Stimulated activated CD8-positive, alpha-beta memory T cell treated with anti-CD3 and anti-CD28 coated beads, Interleukin-12 subunit alpha, Interleukin-12 subunit beta, amount 100 ng/mL, for 1 hour (primary cell): ENCODE measurements around the gene ERCC6.

ENCODE experiments used
- DNase-seq: peaks from one replicate; pipeline ENCODE4 v3.0.0-alpha.2; 2020; ENCODE audit warnings: low read depth

Gene ERCC6

DNA sequence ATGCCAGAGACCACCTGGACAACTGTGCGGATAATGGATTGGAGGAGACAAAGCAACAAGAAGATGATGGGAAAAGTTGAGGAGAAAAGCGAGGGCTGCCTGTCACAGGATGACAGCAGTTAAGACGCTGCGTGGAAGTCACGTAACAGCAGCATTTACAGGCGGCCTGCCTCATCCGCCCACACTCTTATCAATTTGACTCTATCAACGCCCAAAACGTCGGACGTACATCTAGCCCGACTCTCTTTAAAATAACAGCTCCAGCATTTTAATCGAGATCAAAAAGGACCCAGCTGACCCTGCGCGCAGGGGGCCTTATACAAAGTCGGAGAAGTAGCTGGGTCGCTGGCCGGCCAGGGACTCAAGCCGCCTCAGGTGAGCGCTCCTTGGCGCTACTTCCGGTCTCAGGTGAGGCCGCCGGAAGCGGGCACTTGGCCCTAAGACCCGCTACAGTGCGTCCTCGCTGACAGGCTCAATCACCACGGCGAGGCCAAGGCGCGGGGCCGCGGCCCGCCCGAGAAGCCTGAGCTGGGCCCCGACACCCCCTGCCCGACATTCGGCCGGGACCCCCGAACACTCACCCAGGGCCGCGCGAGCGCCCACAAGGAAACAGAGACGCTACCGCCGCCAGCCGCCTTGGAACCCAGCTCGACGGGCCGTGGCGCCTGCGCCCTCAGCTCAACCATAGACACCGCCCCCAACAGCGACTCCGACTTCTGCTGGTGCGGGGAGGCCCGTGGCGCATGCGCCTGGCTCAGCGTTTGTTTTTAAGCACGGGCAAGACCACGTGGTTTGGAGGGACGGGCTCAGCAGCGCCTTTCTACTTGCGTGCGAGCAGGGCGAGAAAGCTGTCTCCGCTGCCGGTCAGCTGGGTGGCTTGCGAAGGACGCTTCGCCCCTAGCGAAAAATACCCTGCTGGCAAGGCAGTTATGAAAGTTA, at the start of gene ERCC6:
TSS of gene ERCC6 (minus strand) at position 741 of the 939 bp plus-strand sequence.
- peak; percentile 95 for DNase-seq

- DNase-seq: no peak
These were observed 49.1 kb upstream of the ERCC6 start for GRCh38 chr10:49587981-49588380.

- no peak for DNase-seq
These were observed 46.5 kb upstream of the ERCC6 start for GRCh38 chr10:49585387-49585786.

DNA sequence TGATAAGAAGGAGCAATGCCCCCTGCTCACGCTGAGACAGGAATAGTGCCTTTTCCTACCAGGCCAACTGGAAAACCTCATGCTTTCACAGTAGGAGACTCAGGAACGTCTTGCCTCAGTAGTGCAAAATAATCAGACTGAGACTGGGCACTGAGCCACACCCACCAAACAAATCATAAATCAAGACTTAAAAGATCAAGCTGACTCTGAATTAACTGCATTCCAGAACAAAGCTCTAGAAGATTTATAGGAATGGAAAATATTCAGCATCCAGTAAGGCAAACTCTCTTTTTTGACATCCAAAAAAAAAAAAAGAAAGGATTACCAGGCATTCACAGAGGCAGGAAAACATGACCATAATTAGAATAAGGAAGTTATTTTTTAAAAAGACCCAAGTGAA, 40.7 kb upstream of the ERCC6 start:
- DNase-seq: no peak

GRCh38 chr10:49578392-49578791, 39.5 kb upstream of the ERCC6 start:
- DNase-seq: no peak

DNA sequence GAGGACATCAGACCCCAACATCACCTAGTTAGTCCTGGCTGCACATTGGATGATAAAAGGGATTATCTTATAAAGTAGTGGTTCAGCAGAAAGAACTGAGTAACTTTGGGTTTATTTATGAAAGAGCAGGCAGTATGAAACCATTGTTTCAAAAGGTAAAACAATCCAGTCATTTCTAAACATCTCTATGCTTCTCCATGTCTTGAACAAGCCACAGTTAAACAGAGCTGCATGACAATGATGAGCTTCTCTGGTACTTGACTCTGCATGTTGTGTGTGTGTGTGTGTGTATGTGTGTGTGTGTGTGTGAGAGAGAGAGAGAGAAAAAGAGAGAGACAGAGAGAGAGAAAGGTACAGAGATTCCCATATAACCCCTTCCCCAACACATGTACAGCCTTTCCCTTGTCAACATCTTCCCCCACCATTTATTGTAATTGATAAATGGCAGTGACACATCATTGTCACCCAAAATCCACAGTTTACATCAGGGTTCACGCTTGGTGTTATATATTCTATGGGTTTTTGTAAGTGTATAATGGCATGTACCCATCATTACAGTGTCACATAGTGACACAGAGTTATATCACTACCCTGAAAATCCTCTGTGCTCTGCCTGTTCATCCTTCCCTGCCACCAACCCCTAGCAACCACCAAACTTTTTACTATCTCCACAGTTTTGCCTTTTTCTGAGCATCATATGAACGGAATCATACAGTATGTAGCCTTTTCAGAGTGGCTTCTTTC, 38.4 kb upstream of the ERCC6 start:
- DNase-seq: no peak

GRCh38 chr10:49575489-49576072, 36.7 kb upstream of the ERCC6 start:
- no peak for DNase-seq

DNA sequence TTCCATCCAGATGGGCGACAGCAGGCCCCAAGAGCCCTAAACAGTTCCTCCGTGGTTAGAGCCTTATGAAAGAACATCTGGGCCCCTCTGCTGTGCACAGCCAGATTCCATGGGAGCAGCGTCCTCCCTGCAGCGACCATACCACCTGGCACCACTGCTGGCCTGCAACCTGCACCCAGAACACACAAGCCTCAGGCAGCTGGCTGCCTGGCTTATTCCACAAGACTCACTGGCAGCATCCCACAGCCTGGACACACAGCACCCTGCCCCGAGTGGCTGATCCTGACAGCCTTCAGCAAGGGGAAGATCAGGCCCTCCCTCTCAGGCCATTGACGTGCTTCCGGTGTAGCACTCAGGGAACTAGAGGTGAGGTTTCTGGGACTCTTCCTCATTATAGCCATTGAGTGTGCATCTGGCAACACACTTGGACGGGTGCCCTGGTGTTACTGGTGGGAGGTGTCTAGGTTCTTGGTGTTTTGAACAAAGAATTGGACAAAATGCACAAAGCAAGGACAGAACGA, 33.7 kb upstream of the ERCC6 start:
- DNase-seq: no peak

GRCh38 chr10:49571388-49571787, 32.5 kb upstream of the ERCC6 start:
- DNase-seq: no peak

- no peak for DNase-seq
These were observed 30.2 kb upstream of the ERCC6 start for GRCh38 chr10:49569031-49569631.

DNA sequence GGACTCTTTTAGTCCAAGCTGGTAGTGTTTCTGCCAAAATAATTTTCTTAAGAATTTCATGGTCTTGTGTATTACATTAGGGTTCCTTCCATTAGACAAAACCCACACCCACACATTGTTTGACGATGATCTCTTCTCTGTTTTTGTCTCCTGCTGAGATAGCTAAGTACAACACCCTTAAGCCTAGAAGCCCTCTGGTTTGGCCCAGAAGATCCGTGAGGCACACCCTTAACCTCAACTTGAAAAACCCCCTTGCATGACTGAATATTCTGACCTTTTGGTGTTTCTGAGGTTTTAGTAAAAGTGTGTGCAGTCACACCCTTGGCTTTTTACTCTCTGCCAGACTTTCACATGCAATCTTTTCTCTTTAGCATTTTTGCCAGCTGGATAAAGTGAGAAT, 29.3 kb upstream of the ERCC6 start:
- no peak for DNase-seq

DNA sequence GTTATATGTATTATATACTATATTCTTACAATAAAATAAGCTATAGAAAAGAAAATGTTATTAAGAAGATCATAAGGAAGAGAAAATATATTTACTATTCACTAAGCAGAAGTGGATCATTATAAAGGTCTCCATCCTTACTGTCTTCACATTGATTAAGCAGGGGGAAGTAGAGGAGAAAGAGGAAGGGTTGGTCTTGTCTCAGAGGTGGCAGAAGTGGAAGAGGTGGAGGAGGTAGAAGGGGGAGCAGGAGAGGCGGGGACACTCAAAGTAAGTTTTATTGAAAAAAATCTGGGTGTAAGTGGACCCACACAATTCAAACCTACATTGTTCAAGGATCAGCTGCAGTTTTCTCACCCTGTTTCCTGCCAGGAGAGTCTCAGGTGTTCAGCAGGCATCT, 28.9 kb upstream of the ERCC6 start:
- no peak for DNase-seq

DNA sequence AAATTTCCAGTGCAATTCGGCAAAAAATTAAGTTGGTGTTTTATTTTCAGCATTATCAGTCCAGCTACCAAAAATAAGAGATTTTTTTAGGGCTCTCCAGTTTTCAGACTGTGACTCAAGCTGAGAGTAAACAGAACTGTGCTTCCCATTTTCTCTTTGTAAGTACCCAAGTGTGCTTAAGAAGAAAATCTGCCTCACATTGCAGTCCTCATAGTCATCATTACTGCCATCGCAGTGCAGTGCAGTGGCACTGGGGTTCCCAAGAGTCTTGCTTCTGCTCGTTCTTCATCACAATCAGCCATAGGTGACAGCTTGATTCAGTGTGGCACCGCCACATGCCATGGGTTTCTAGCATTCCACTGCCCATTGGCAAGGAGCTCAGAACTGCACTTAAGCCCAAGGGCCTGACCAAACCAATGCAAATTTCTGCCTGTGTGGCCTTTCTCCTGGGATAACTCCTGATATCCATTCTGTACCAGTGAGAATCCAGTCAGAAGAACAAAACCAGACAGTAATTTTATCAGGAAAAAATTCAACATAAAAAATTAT, 25.6 kb upstream of the ERCC6 start:
- DNase-seq: no peak

- DNase-seq: no peak
These were observed 24.0 kb upstream of the ERCC6 start for GRCh38 chr10:49562893-49563292.

DNA sequence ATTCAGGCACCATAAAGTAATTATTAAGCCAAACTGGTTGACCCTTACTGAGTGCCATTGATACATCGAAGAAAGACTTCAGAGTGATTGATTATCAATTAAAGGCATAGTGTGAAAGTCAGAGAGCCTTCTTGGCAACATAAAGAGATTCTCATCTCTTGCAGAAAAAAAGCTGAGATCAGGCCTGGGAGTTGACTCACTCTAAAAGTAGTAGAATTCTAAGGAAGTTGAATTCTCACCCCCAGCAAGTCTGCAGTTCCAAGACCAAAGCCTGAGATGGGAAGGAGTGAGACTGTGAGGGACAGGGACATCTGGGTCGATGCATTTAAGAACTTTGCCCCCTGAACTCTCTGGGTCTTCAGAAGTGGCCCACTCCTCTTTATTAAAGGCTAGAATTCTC, 21.6 kb upstream of the ERCC6 start:
- DNase-seq: no peak

GRCh38 chr10:49559476-49559875, 20.6 kb upstream of the ERCC6 start:
- no peak for DNase-seq

DNA sequence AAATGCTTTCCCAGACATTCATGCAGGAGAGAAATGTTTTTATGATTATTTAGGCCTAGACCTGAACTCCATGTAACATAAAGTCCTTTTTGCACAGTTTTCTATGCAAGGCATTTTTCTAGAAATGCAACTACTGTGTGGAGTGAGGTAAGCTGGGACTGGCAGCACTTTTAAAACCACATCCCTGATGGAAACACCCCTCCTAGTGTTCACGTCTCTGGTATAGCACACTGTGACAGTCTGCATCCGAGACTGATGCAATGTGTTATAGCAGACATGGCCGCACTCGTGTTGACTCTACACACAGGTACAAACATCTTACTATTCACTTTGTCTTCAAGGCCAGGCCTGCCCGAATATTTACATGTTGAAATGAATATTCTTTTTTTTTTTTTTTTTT, 19.3 kb upstream of the ERCC6 start:
- DNase-seq: no peak

- DNase-seq: no peak
These were observed 18.8 kb upstream of the ERCC6 start for GRCh38 chr10:49557681-49558080.

GRCh38 chr10:49556723-49557122, 17.8 kb upstream of the ERCC6 start:
- no peak for DNase-seq

DNA sequence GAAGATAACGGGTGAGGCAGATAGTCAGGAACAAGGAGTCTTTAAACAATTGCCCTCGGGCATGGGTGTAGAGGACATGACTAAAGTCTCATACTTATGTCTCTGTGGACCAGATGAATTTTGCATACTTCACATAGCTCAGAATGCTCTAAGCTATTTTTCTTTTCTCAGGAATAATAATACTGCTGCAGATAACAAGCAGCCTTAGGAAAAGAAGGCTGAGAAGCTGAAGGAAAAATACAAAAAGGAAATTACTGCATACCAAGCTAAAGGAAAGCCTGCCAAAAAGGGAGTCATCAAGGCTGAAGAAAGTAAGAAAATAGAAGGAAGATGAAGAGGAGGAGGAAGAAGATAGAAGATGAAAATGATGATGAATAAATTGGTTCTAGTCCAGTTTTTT, 13.4 kb upstream of the ERCC6 start:
- no peak for DNase-seq

- no peak for DNase-seq
These were observed 11.6 kb upstream of the ERCC6 start for GRCh38 chr10:49550563-49550962.
